Prostate gland (tissue), 2 donors: ENCODE results near the gene DDX47. TPM values are rescaled to one million over a fixed set of nuclear protein-coding genes. Genes with fewer than 3 reads are reported as not detected.
"Not testable (repeated sequence)": the region's sequence is repeated elsewhere in the genome, so short reads cannot be mapped to it uniquely, and the experiment has no call there.

ENCODE experiments used
- DNase-seq: peaks from one replicate; pipeline ENCODE4 v3.0.0-alpha.2; 2019; ENCODE audit warnings: low spot score
- H3K27ac ChIP-seq, 2 donors: fragments of 200-600 bp; sonication (generic); 2 replicates each; pipeline ENCODE4 v1.5.1; 2017 to 2019
- H3K27me3 ChIP-seq: fragments of 200-600 bp; sonication (generic); replicated peaks from 2 replicates; pipeline ENCODE4 v1.5.1; 2019; ENCODE audit not compliant: insufficient read depth
- H3K36me3 ChIP-seq, 2 donors: fragments of 200-600 bp; sonication (generic); 1 replicate in 1 of 2; 2 replicates in 1 of 2; pipeline versions ENCODE4 v1.5.1 to v1.8.1; 2017 to 2019
- H3K4me1 ChIP-seq: fragments of 200-600 bp; sonication (generic); replicated peaks from 2 replicates; pipeline ENCODE4 v1.5.1; 2019
- H3K4me3 ChIP-seq, 2 donors: fragments of 200-600 bp; sonication (generic); 2 replicates each; pipeline ENCODE4 v1.5.1; 2017 to 2019
- H3K9me3 ChIP-seq: fragments of 200-600 bp; sonication (generic); 2 replicates; pipeline ENCODE4 v1.5.1; 2017
- CTCF ChIP-seq, 4 experiments: fragments of 200-600 bp in 2 of 4; fragments of 450-650 bp in 2 of 4; sonication (generic) in 2 of 4; IDR thresholded peaks; 1 replicate in 3 of 4; 2 replicates in 1 of 4; pipeline ENCODE4 v1.5.1; 2016 to 2019; ENCODE audit warnings: antibody characterized with exemption in 4 of 4, mild to moderate bottlenecking in 2 of 4, moderate library complexity in 2 of 4
- POLR2A ChIP-seq: fragments of 450-650 bp; IDR thresholded peaks from one replicate; pipeline ENCODE4 v1.6.1; 2016; ENCODE audit warnings: antibody characterized with exemption, mild to moderate bottlenecking
- POLR2AphosphoS5 ChIP-seq: sonication (generic); formaldehyde crosslinking; IDR thresholded peaks from one replicate; pipeline ENCODE4 v1.6.1; 2017; ENCODE audit warnings: antibody characterized with exemption
- WGBS: methylation state at CpG from one replicate; pipeline ENCODE4 v1.1.5; 2018; 5-methylcytosine and 5-hydroxymethylcytosine counted together
- intact Hi-C: fragments of 100-400 bp; cut with DNase I; formaldehyde crosslinking; loops from one replicate; pipeline ENCODE4 v1.14.2; 2022
- total RNA-seq, 2 donors: library from RNA; depleted of rRNA; stranded (reverse); fragments of >200 nt; gene quantifications; one replicate each; pipeline ENCODE4 v1.1.0, GENCODE V29; 2016

Gene DDX47
- total RNA-seq, 2 donors from 2014 or later: 44.6 to 74.8 TPM

GRCh38 chr12:12836571-12836970 is 23.4 kb downstream of the DDX47 start:
- WGBS: 81% methylated on average over 6 of the region's 6 CpGs
- H3K27me3 ChIP-seq: no peaks in the 10 kb centered on the region
- H3K27ac ChIP-seq: no peak overlapping the region
- no peak overlapping the region for H3K4me3 ChIP-seq
- no peaks in the 10 kb centered on the region for H3K9me3 ChIP-seq
- intact Hi-C loops: no loop called here
- H3K36me3 ChIP-seq: no peaks in the 10 kb centered on the region
- DNase-seq: no peak
- TF ChIP-seq POLR2A (no peak), CTCF (IDR thresholded peaks at IDR 0.05) (no peak), POLR2AphosphoS5 (no peak)
- H3K4me1 ChIP-seq: no peaks in the 10 kb centered on the region

- no peak for DNase-seq
- WGBS: 54% methylated on average over 15 of the region's 15 CpGs
- H3K27ac ChIP-seq: no peak overlapping the region
- H3K9me3 ChIP-seq: no peaks in the 10 kb centered on the region
- H3K4me3 ChIP-seq: no peak overlapping the region
- no peaks in the 10 kb centered on the region for H3K4me1 ChIP-seq
- H3K36me3 ChIP-seq: no peaks in the 10 kb centered on the region
- no peaks in the 10 kb centered on the region for H3K27me3 ChIP-seq
- intact Hi-C loops: no loop called here
- TF ChIP-seq POLR2AphosphoS5 (no peak), POLR2A (no peak), CTCF (IDR thresholded peaks at IDR 0.05) (peak in 3 of 4 experiments; percentile 44 to 79 (median 60))
These were observed 24.1 kb downstream of the DDX47 start for GRCh38 chr12:12837025-12837812.

GRCh38 chr12:12837813-12838153 is 24.6 kb downstream of the DDX47 start:
- Histone ChIP-seq H3K4me1 (no peaks in the 10 kb centered on the region), H3K27ac (no peak overlapping the region), H3K4me3 (no peak overlapping the region), H3K27me3 (no peaks in the 10 kb centered on the region), H3K36me3 (no peaks in the 10 kb centered on the region), H3K9me3 (no peaks in the 10 kb centered on the region)
- WGBS: 73% methylated on average over 3 of the region's 3 CpGs
- no peak for DNase-seq
- intact Hi-C loops: no loop called here
- no peak for TF ChIP-seq POLR2A
- no peak for TF ChIP-seq POLR2AphosphoS5
- TF ChIP-seq CTCF (IDR thresholded peaks at IDR 0.05): no peak

- WGBS: 93% methylated on average over 1 of the region's 1 CpG
- Histone ChIP-seq H3K4me1 (no peaks in the 10 kb centered on the region), H3K27ac (no peak overlapping the region), H3K9me3 (no peaks in the 10 kb centered on the region), H3K4me3 (no peak overlapping the region), H3K36me3 (no peaks in the 10 kb centered on the region), H3K27me3 (no peaks in the 10 kb centered on the region)
- intact Hi-C loops: no loop called here
- DNase-seq: no peak
- TF ChIP-seq POLR2A (no peak), POLR2AphosphoS5 (no peak), CTCF (IDR thresholded peaks at IDR 0.05) (no peak)
These were observed 25.9 kb downstream of the DDX47 start for GRCh38 chr12:12839003-12839395.

- WGBS: 87% methylated on average over 10 of the region's 10 CpGs
- DNase-seq, H3K9me3 ChIP-seq, intact Hi-C loops, H3K36me3 ChIP-seq, H3K27me3 ChIP-seq, H3K4me1 ChIP-seq, H3K27ac ChIP-seq, H3K4me3 ChIP-seq: not testable (repeated sequence)
These were observed 26.3 kb downstream of the DDX47 start for GRCh38 chr12:12839439-12839838.
